ENCODE measurements around the gene INTS11. TPM values are rescaled to one million over a fixed set of nuclear protein-coding genes. Genes with fewer than 3 reads are reported as not detected.
A peak's percentile ranks its signal among the peaks of the same experiment; 100 is the strongest.

INTS11 gene
- polyA plus RNA-seq, 1 experiment = 95.8 TPM

DNA sequence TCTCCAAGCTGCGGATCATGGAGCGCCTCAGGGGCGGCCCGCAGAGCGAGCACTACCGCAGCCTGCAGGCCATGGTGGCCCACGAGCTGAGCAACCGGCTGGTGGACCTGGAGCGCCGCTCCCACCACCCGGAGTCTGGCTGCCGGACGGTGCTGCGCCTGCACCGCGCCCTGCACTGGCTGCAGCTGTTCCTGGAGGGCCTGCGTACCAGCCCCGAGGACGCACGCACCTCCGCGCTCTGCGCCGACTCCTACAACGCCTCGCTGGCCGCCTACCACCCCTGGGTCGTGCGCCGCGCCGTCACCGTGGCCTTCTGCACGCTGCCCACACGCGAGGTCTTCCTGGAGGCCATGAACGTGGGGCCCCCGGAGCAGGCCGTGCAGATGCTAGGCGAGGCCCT, 2.8 kb upstream of the INTS11 start:
- Histone ChIP-seq H3K36me3 (ENCODE audit: control insufficient read depth, insufficient read depth, low read length) (peaks cover 9% of the 10 kb centered on the region), H3K27me3 (ENCODE audit: control insufficient read depth, insufficient read depth, low read length) (no peaks in the 10 kb centered on the region), H3K4me3 (ENCODE audit: low read depth, low read length) (no peak overlapping the region)
- CTCF ChIA-PET = no interaction called here
- no peak for TF ChIP-seq CTCF (IDR thresholded peaks at IDR 0.05; ENCODE audit: insufficient read depth, low read depth, low read length)
- POLR2A ChIA-PET = no interaction called here
- DNase-seq (ENCODE audit: low read depth) = no peak

GRCh38 chr1:1326075-1326605, 1.7 kb upstream of the INTS11 start:
- H3K4me3 ChIP-seq (ENCODE audit: low read depth, low read length) = no peak overlapping the region; the same call in 1 of the 2 replicates
- CTCF ChIA-PET = no interaction called here
- no peaks in the 10 kb centered on the region for H3K27me3 ChIP-seq (ENCODE audit: control insufficient read depth, insufficient read depth, low read length)
- POLR2A ChIA-PET = no interaction called here
- DNase-seq (ENCODE audit: low read depth) = no peak
- peaks cover 12% of the 10 kb centered on the region for H3K36me3 ChIP-seq (ENCODE audit: control insufficient read depth, insufficient read depth, low read length)
- no peak for TF ChIP-seq CTCF (IDR thresholded peaks at IDR 0.05; ENCODE audit: insufficient read depth, low read depth, low read length)

GRCh38 chr1:1325288-1326074, 1.0 kb upstream of the INTS11 start:
- CTCF ChIA-PET = no interaction called here
- peaks cover 16% of the 10 kb centered on the region for H3K36me3 ChIP-seq (ENCODE audit: control insufficient read depth, insufficient read depth, low read length)
- POLR2A ChIA-PET = no interaction called here

GRCh38 chr1:1324084-1324523, 356 bp downstream of the INTS11 start:
- no peak for TF ChIP-seq CTCF (IDR thresholded peaks at IDR 0.05; ENCODE audit: insufficient read depth, low read depth, low read length)
- DNase-seq (ENCODE audit: low read depth) = no peak
- Histone ChIP-seq H3K36me3 (ENCODE audit: control insufficient read depth, insufficient read depth, low read length) (peaks cover 28% of the 10 kb centered on the region), H3K4me3 (ENCODE audit: low read depth, low read length) (peak overlapping the region; percentile 98), H3K27me3 (ENCODE audit: control insufficient read depth, insufficient read depth, low read length) (no peaks in the 10 kb centered on the region)
- POLR2A ChIA-PET = no interaction called here
- CTCF ChIA-PET = no interaction called here

More at GRCh38 chr1:1325288-1326074, 1.0 kb upstream of the INTS11 start:
- no peak for TF ChIP-seq CTCF (IDR thresholded peaks at IDR 0.05; ENCODE audit: insufficient read depth, low read depth, low read length)
- no peak for DNase-seq (ENCODE audit: low read depth)
- Histone ChIP-seq H3K4me3 (ENCODE audit: low read depth, low read length) (peak overlapping the region; percentile 98), H3K27me3 (ENCODE audit: control insufficient read depth, insufficient read depth, low read length) (no peaks in the 10 kb centered on the region)

GRCh38 chr1:1322952-1323351, 1.5 kb downstream of the INTS11 start:
- H3K4me3 ChIP-seq (ENCODE audit: low read depth, low read length) = no peak overlapping the region
- ChIA-PET CTCF (interaction anchor here (0.6 kb wide), 1 partner anchor 321 kb away, joined by 3 read pairs; no protein-coding TSS in a partner anchor), POLR2A (no interaction called here)
- H3K27me3 ChIP-seq (ENCODE audit: control insufficient read depth, insufficient read depth, low read length) = no peaks in the 10 kb centered on the region
- H3K36me3 ChIP-seq (ENCODE audit: control insufficient read depth, insufficient read depth, low read length) = peaks cover 25% of the 10 kb centered on the region
- no peak for DNase-seq (ENCODE audit: low read depth)
- TF ChIP-seq CTCF (IDR thresholded peaks at IDR 0.05; ENCODE audit: insufficient read depth, low read depth, low read length) = no peak
